Smooth muscle cell (in vitro differentiated cells): Measurements from ENCODE around the gene USP32. TPM values are rescaled to one million over a fixed set of nuclear protein-coding genes. Genes with fewer than 3 reads are reported as not detected.

ENCODE experiments used
- DNase-seq: peaks from one replicate; lab custom pipeline; 2025; ENCODE audit not compliant: unreplicated experiment; lab: John Stamatoyannopoulos, UW
- H2AFZ ChIP-seq: fragments of 200-600 bp; sonication (generic); 2 replicates; pipeline ENCODE4 v1.6.0; 2016; ENCODE audit warnings: antibody characterized with exemption, low read depth, mild to moderate bottlenecking
- H3F3A ChIP-seq: fragments of 200-600 bp; sonication (generic); 2 replicates; pipeline ENCODE4 v1.6.0; 2017; ENCODE audit warnings: antibody characterized with exemption, low read depth
- H3K27ac ChIP-seq: fragments of 200-600 bp; sonication (generic); 2 replicates; pipeline ENCODE4 v1.5.1; 2016; ENCODE audit warnings: low read depth, mild to moderate bottlenecking
- H3K27me3 ChIP-seq: fragments of 200-600 bp; sonication (generic); 2 replicates; pipeline ENCODE4 v1.6.1; 2016; ENCODE audit warnings: low read depth, mild to moderate bottlenecking
- H3K36me3 ChIP-seq: fragments of 200-600 bp; sonication (generic); 2 replicates; pipeline ENCODE4 v1.5.1; 2016; ENCODE audit warnings: low read depth
- H3K4me1 ChIP-seq: fragments of 200-600 bp; sonication (generic); 2 replicates; pipeline ENCODE4 v1.5.1; 2016; ENCODE audit warnings: low read depth
- H3K4me2 ChIP-seq: fragments of 200-600 bp; sonication (generic); 2 replicates; pipeline ENCODE4 v1.6.0; 2016; ENCODE audit warnings: mild to moderate bottlenecking
- H3K4me3 ChIP-seq: fragments of 200-600 bp; sonication (generic); 2 replicates; pipeline ENCODE4 v1.5.1; 2016; ENCODE audit warnings: mild to moderate bottlenecking
- H3K79me2 ChIP-seq: fragments of 200-600 bp; sonication (generic); 2 replicates; pipeline ENCODE4 v1.6.0; 2016; ENCODE audit warnings: low read depth, mild to moderate bottlenecking
- H3K9ac ChIP-seq: fragments of 200-600 bp; sonication (generic); 2 replicates; pipeline ENCODE4 v1.6.0; 2016; ENCODE audit warnings: low read depth
- H3K9me3 ChIP-seq: fragments of 200-600 bp; sonication (generic); replicated peaks from 2 replicates; pipeline ENCODE4 v1.5.1; 2016; ENCODE audit warnings: low read depth
- H4K20me1 ChIP-seq: fragments of 200-600 bp; sonication (generic); 2 replicates; pipeline ENCODE4 v1.6.0; 2016; ENCODE audit warnings: low read depth
- CTCF ChIP-seq: fragments of 200-600 bp; sonication (generic); IDR thresholded peaks from 2 replicates; pipeline ENCODE4 v1.5.1; 2017; ENCODE audit warnings: borderline replicate concordance, mild to moderate bottlenecking, antibody characterized with exemption; ENCODE audit not compliant: insufficient read depth, poor library complexity, severe bottlenecking
- WGBS: methylation state at CpG from one replicate; pipeline ENCODE4 v1.1.7; 2016; ENCODE audit warnings: low lambda C conversion rate; 5-methylcytosine and 5-hydroxymethylcytosine counted together
- polyA plus RNA-seq: library from polyadenylated mRNA; unstranded; fragments of >200 nt; fragmentation: Nextera tagmentation; extraction: Ambion mirVana; gene quantifications from 2 replicates; pipeline ENCODE4 v1.2.1, GENCODE V29; 2016
- total RNA-seq: library from RNA; depleted of rRNA; stranded (reverse); fragments of >200 nt; gene quantifications from 2 replicates; pipeline ENCODE4 v1.2.3, GENCODE V29; 2014

The USP32 gene
- total and polyA plus RNA-seq, 2 experiments from 2014 or later: 10.5 to 21.7 TPM

DNA sequence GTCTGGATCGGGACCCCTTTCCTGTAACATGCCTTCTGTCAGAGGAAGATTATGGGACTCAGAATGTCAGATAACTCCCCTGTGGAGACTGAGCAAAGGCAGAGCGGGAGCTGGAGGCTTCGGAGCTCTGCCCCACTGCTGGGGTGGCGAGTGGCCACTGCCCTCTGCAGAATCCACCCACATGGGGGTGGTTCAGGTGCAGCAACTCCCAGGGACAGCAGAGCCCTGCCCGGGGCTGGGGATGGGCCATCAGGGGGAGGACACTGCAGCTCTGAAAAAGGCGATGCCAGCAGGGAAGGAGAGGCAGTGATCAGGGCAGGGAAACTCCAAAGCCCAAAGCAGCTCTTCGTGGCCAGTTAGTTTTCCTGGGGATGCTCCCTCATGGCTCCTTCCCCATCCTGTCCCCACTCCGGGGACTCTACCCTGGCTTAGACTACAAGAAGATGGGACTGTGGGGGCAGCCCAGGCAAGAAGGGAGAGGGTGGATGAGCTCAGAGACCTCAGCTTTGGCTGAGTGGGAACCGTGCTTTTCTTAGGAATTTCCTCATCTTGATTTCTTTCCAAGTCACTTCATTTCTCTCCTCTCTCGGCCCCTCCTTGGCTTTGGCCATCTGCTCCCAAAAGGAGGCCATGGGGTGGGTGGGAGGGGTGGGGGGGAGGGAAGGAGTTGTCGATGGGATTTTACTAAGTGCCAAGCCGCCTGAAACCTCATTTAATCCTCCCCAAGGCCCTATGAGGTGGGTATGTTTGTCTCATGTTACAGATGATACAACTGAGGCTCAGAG is 238.1 kb downstream of the USP32 start:
- Histone ChIP-seq H3K27ac (no peak overlapping the region), H3K9ac (no peak overlapping the region), H3K36me3 (no peaks in the 10 kb centered on the region), H3K27me3 (peaks cover 68% of the 10 kb centered on the region), H3K4me3 (no peak overlapping the region), H4K20me1 (no peaks in the 10 kb centered on the region), H3F3A (no peaks in the 10 kb centered on the region), H3K4me2 (no peak overlapping the region), H2AFZ (no peak overlapping the region), H3K4me1 (peaks cover 10% of the 10 kb centered on the region), H3K9me3 (no peaks in the 10 kb centered on the region), H3K79me2 (no peaks in the 10 kb centered on the region)
- DNase-seq: no peak
- WGBS: 80% methylated on average over 12 of the region's 12 CpGs
- no peak for TF ChIP-seq CTCF

GRCh38 chr17:60151355-60151754 is 240.6 kb downstream of the USP32 start:
- no peak overlapping the region for H3K27ac ChIP-seq
- H3K9ac ChIP-seq: no peak overlapping the region
- H3K4me3 ChIP-seq: no peak overlapping the region
- no peaks in the 10 kb centered on the region for H4K20me1 ChIP-seq
- 21% methylated on average over 5 of the region's 5 CpGs for WGBS
- no peaks in the 10 kb centered on the region for H3K79me2 ChIP-seq
- no peaks in the 10 kb centered on the region for H3F3A ChIP-seq
- no peak overlapping the region for H2AFZ ChIP-seq
- peaks cover 11% of the 10 kb centered on the region for H3K4me1 ChIP-seq
- no peak overlapping the region for H3K4me2 ChIP-seq
- no peaks in the 10 kb centered on the region for H3K9me3 ChIP-seq
- peaks cover 75% of the 10 kb centered on the region for H3K27me3 ChIP-seq
- TF ChIP-seq CTCF: no peak
- no peak for DNase-seq
- H3K36me3 ChIP-seq: no peaks in the 10 kb centered on the region

DNA sequence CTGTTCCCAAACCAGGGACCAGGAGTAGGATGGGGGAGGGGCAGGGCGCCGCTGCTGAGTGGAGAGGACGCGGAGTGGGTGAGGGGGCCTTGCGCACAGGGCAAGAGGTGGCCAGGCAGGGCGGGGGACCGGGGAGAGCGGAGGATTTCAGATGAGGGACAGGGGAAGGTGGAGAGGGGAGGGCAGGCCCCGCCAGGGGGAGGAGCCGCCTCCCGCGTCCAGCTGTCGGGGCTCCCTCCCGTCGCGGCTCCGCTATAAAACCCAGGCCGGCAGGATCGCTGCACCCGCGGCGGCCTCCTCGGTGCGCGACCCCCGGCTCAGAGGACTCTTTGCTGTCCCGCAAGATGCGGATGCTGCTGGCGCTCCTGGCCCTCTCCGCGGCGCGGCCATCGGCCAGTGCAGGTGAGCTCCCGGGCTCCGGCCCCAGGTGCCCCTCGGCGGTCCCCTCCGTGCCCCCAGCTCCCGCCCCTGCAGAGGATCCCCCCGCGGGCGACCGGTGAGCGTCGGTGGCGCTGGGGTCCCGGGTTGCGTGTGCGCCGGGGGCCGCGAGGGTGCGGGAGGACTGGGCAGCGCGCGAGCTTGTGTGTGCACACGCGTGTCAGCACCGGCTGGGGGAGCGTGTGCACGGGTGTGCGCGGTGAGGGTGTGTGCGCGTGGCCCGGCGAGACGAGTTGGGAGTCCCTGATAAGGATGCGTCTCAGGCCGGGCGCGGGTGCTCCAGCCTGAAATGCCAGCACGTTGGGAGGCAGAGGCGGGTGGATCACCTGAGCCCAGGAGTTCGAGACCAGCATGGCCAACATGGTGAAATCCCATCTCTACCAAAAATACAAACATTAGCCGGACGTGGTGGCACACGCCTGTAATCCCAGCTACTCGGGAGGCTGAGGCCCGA is 242.0 kb downstream of the USP32 start, which contains the start of gene CA4:
Gene CA4 (plus strand): TSS at position 283 of the 892 bp plus-strand sequence. CDS start 62 bp downstream, at position 345.
- no peak for DNase-seq
- Histone ChIP-seq H3K27me3 (peaks cover 89% of the 10 kb centered on the region), H4K20me1 (no peaks in the 10 kb centered on the region), H3K36me3 (no peaks in the 10 kb centered on the region), H3K4me3 (peak within 1 kb of the TSS; percentile 34), H3K4me2 (peak within 1 kb of the TSS; percentile 71), H3K4me1 (peaks cover 14% of the 10 kb centered on the region), H3F3A (no peaks in the 10 kb centered on the region), H3K9ac (no peak within 1 kb of the TSS), H3K27ac (no peak within 1 kb of the TSS), H2AFZ (no peak within 1 kb of the TSS), H3K79me2 (no peaks in the 10 kb centered on the region), H3K9me3 (no peaks in the 10 kb centered on the region)
- 10% methylated on average over 47 of the region's 81 CpGs for WGBS
- no peak for TF ChIP-seq CTCF
